Activated CD4-positive, alpha-beta T cell treated with anti-CD3 and anti-CD28 coated beads, Interleukin-2, amount 50 U/mL, for 16 hours (primary cell): ENCODE data around the gene OPRL1.

Experiments used
- DNase-seq: peaks from one replicate; pipeline ENCODE4 v3.0.0-alpha.2; 2020

Gene OPRL1

DNA sequence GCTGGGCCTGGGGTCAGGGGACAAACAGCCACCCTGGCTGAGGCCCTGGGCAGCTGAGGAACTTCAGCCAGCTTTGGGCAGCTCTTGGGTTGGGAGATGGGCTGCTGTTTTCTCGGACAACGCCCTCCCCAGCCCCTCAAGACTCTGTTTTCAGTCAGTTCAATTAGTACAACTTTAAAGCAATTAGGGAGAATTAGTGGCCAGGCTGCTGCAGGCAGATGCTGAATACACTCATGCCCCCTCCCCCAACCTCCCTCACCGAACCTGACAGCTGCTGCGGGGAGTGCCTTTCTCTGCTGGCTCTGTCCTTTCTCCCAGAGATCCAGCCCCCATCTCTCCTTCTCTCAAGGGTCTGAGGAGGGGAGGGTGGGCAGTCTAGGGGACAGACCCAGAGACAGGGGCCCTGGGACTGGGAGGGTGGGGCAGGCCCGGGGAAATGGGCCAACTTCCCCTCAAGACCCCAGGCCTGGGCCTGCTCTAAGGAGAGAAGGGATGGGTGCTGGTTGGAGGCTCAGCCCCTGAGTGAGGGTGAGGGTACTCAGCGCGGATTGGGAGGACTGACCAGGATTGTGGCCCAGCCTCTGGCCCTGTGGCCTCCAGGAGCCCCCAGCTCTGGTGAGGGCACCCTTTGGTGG is 66.5 kb downstream of the OPRL1 start:
- DNase-seq: no peak

GRCh38 chr20:64146936-64147477 is 67.1 kb downstream of the OPRL1 start:
- DNase-seq: no peak

GRCh38 chr20:64148581-64148980 is 68.7 kb downstream of the OPRL1 start:
- DNase-seq: no peak

DNA sequence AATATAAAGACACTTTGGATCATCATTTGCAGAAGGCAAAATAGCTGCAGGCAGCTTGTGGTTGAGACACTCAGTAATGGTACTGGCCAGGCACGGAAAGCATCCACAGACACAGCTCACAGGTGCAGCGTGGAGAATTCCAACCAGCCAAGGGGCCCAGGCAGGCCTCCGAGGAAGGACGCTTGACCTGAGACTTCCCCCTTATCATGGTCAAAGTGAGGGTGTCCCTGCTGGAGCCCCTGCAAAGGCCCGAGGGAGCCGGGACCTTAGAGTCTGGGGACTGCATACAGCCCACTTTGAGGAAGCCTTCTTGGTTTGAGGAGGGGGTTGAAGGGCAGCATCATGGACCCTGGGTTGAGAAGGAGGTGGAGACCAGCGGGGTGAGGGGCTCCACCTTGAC is 69.3 kb downstream of the OPRL1 start:
- DNase-seq: no peak

- no peak for DNase-seq
These were observed 70.1 kb downstream of the OPRL1 start for GRCh38 chr20:64149809-64150560.
